H1 (cell line): Measurements from ENCODE around the gene AKT1. TPM values are rescaled to one million over a fixed set of nuclear protein-coding genes. Genes with fewer than 3 reads are reported as not detected.
A peak's percentile ranks its signal among the peaks of the same experiment; 100 is the strongest.

Experiments used
- CTCF ChIA-PET: fragments of 300-600 bp; sonication (Branson Sonifier 250); formaldehyde crosslinking; loops from one replicate; lab custom pipeline; 2021; ENCODE audit not compliant: partially characterized antibody; lab: Charles Lee
- POLR2A ChIA-PET: fragments of 300-600 bp; sonication (Branson Sonifier 250); formaldehyde crosslinking; loops from one replicate; lab custom pipeline; 2021; ENCODE audit warnings: inconsistent platforms; ENCODE audit not compliant: partially characterized antibody; lab: Charles Lee
- DNase-seq, 2 experiments: peaks; one replicate each; pipeline versions ENCODE4 v3.0.0 to v3.0.0-alpha.2; 2010 to 2022; ENCODE audit warnings: low spot score in 2 of 2, low read depth in 1 of 2, mixed read lengths in 1 of 2
- FAIRE-seq: peaks from 2 replicates; lab custom pipeline; 2011; peaks lifted over from hg19 to GRCh38; lab: Jason Lieb, UNC
- H2AFZ ChIP-seq: 2 replicates; pipeline ENCODE4 v1.8.1; 2012; ENCODE audit warnings: low read length, inconsistent platforms
- H2AK5ac ChIP-seq: 2 replicates; pipeline ENCODE4 v1.6.1; 2013; ENCODE audit warnings: low read depth, low read length
- H2BK120ac ChIP-seq: replicated peaks from 2 replicates; pipeline ENCODE3; 2013; ENCODE audit warnings: low read depth, low read length, inconsistent platforms
- H2BK12ac ChIP-seq: 2 replicates; pipeline ENCODE4 v1.6.1; 2013; ENCODE audit warnings: low read depth, low read length
- H2BK15ac ChIP-seq: 2 replicates; pipeline ENCODE4 v1.6.1; 2013; ENCODE audit warnings: low read length
- H2BK20ac ChIP-seq: 2 replicates; pipeline ENCODE4 v1.6.1; 2013; ENCODE audit warnings: low read length
- H2BK5ac ChIP-seq: 2 replicates; pipeline ENCODE4 v1.6.1; 2013; ENCODE audit warnings: low read depth, low read length
- H3K14ac ChIP-seq: 2 replicates; pipeline ENCODE4 v1.6.1; 2013; ENCODE audit warnings: inconsistent platforms; ENCODE audit not compliant: insufficient read length
- H3K18ac ChIP-seq: 2 replicates; pipeline ENCODE4 v1.6.1; 2013; ENCODE audit warnings: low read length; ENCODE audit errors: extremely low read depth
- H3K23ac ChIP-seq: 2 replicates; pipeline ENCODE4 v1.6.1; 2013; ENCODE audit warnings: inconsistent platforms; ENCODE audit not compliant: insufficient read length
- H3K23me2 ChIP-seq: 2 replicates; pipeline ENCODE4 v1.6.1; 2013; ENCODE audit warnings: low read depth, low read length
- H3K27ac ChIP-seq: 2 replicates; pipeline ENCODE4 v1.6.1; 2011; ENCODE audit warnings: low read depth, low read length, inconsistent platforms
- H3K27me3 ChIP-seq, 4 experiments: replicated peaks in 1 of 4; 1 replicate in 1 of 4; 2 replicates in 3 of 4; pipeline versions ENCODE4 v1.6.1 to v1.8.1; 2011 to 2013; ENCODE audit warnings: low read length in 3 of 4, mild to moderate bottlenecking in 3 of 4, inconsistent platforms in 2 of 4, mixed read lengths in 2 of 4, moderate library complexity in 1 of 4; ENCODE audit not compliant: control insufficient read depth in 3 of 4, insufficient read depth in 3 of 4; ENCODE audit errors: extremely low read depth in 1 of 4
- H3K36me3 ChIP-seq, 4 experiments: 2 replicates each; pipeline versions ENCODE4 v1.6.1 to v1.8.1; 2011 to 2013; ENCODE audit warnings: mild to moderate bottlenecking in 4 of 4, low read length in 3 of 4, moderate library complexity in 2 of 4, control low read depth in 1 of 4, inconsistent platforms in 1 of 4; ENCODE audit not compliant: insufficient read depth in 4 of 4, control insufficient read depth in 2 of 4
- H3K4ac ChIP-seq: replicated peaks from 2 replicates; pipeline ENCODE3; 2013; ENCODE audit warnings: low read length, low read depth, mixed read lengths, inconsistent platforms; ENCODE audit not compliant: insufficient read length
- H3K4me1 ChIP-seq, 4 experiments: replicated peaks in 1 of 4; 1 replicate in 1 of 4; 2 replicates in 3 of 4; pipeline versions ENCODE4 v1.6.1 to v1.8.1; 2011 to 2013; ENCODE audit warnings: low read length in 3 of 4, inconsistent platforms in 2 of 4, mixed read lengths in 1 of 4; ENCODE audit not compliant: insufficient read depth in 4 of 4, control insufficient read depth in 3 of 4
- H3K4me2 ChIP-seq, 2 experiments: 2 replicates each; pipeline versions ENCODE4 v1.6.1 to v1.8.1; 2011 to 2013; ENCODE audit warnings: low read depth in 2 of 2, low read length in 2 of 2, control low read depth in 1 of 2, inconsistent platforms in 1 of 2, mild to moderate bottlenecking in 1 of 2; ENCODE audit not compliant: insufficient read depth in 1 of 2
- H3K4me3 ChIP-seq, 4 experiments: fragments of 200-600, 300-600 bp in 1 of 4; sonication (generic), shearing (Covaris generic), sonication (Bioruptor Twin) in 1 of 4; 2 replicates each; pipeline versions ENCODE4 v1.5.1 to v1.8.1; 2011 to 2016; ENCODE audit warnings: low read length in 4 of 4, low read depth in 3 of 4, control low read depth in 2 of 4, inconsistent platforms in 2 of 4, mild to moderate bottlenecking in 2 of 4, mixed read lengths in 1 of 4, moderate library complexity in 1 of 4; ENCODE audit not compliant: insufficient read depth in 2 of 4; ENCODE audit errors: extremely low read depth in 1 of 4
- H3K56ac ChIP-seq: replicated peaks from 2 replicates; pipeline ENCODE3; 2013; ENCODE audit warnings: low read depth, mild to moderate bottlenecking, mixed read lengths, low read length, inconsistent platforms; ENCODE audit not compliant: insufficient read length
- H3K79me1 ChIP-seq: 2 replicates; pipeline ENCODE4 v1.6.1; 2013; ENCODE audit warnings: low read depth, low read length, control low read depth
- H3K79me2 ChIP-seq, 2 experiments: 2 replicates each; pipeline versions ENCODE4 v1.6.1 to v1.8.1; 2012 to 2013; ENCODE audit warnings: low read length in 2 of 2, mild to moderate bottlenecking in 2 of 2, inconsistent platforms in 1 of 2; ENCODE audit not compliant: insufficient read depth in 2 of 2, control insufficient read depth in 1 of 2
- H3K9ac ChIP-seq, 4 experiments: replicated peaks in 1 of 4; 1 replicate in 1 of 4; 2 replicates in 3 of 4; pipeline versions ENCODE4 v1.6.1 to v1.8.1; 2011 to 2013; ENCODE audit warnings: low read depth in 3 of 4, low read length in 3 of 4, control low read depth in 2 of 4, mild to moderate bottlenecking in 2 of 4, moderate library complexity in 2 of 4, inconsistent platforms in 1 of 4; ENCODE audit errors: extremely low read depth in 1 of 4
- H3K9me3 ChIP-seq, 2 experiments: 2 replicates each; pipeline versions ENCODE4 v1.6.1 to v1.8.1; 2012 to 2013; ENCODE audit warnings: mild to moderate bottlenecking in 2 of 2, moderate library complexity in 2 of 2, control low read depth in 1 of 2, inconsistent platforms in 1 of 2, low read depth in 1 of 2, low read length in 1 of 2, mixed read lengths in 1 of 2; ENCODE audit not compliant: insufficient read depth in 2 of 2
- H4K20me1 ChIP-seq, 2 experiments: replicated peaks in 1 of 2; 2 replicates each; pipeline versions ENCODE3 to v1.8.1; 2011 to 2013; ENCODE audit warnings: inconsistent platforms in 2 of 2, low read length in 2 of 2, mild to moderate bottlenecking in 1 of 2; ENCODE audit not compliant: insufficient read depth in 2 of 2, control insufficient read depth in 1 of 2
- H4K5ac ChIP-seq: 2 replicates; pipeline ENCODE4 v1.6.1; 2013; ENCODE audit warnings: low read length, low read depth, mixed read lengths, inconsistent platforms; ENCODE audit not compliant: insufficient read length
- H4K8ac ChIP-seq: 2 replicates; pipeline ENCODE4 v1.8.0; 2013; ENCODE audit warnings: mild to moderate bottlenecking, moderate library complexity, low read length, inconsistent platforms; ENCODE audit not compliant: insufficient read depth; ENCODE audit errors: extremely low read depth
- H4K91ac ChIP-seq: replicated peaks from 2 replicates; pipeline ENCODE3; 2013; ENCODE audit warnings: low read length, mixed read lengths, inconsistent platforms; ENCODE audit not compliant: insufficient read length
- BRCA1 ChIP-seq: IDR thresholded peaks from 2 replicates; pipeline ENCODE4 v1.6.1; 2012; ENCODE audit warnings: low read depth, low read length, improper control_type of control experiment
- FOSL1 ChIP-seq: IDR thresholded peaks from 2 replicates; pipeline ENCODE4 v1.6.1; 2011; ENCODE audit warnings: mild to moderate bottlenecking, low read depth, low read length, moderate library complexity; ENCODE audit not compliant: insufficient read depth
- GTF2F1 ChIP-seq: IDR thresholded peaks from 2 replicates; pipeline ENCODE4 v1.6.1; 2012; ENCODE audit warnings: low read depth, low read length, improper control_type of control experiment, borderline replicate concordance
- KDM1A ChIP-seq: fragments of 200-600, 300-600 bp; sonication (generic); IDR thresholded peaks from 2 replicates; pipeline ENCODE4 v1.7.1; 2016; ENCODE audit warnings: mild to moderate bottlenecking, low read length, borderline replicate concordance
- POLR2A ChIP-seq, 2 experiments: IDR thresholded peaks; 1 replicate in 1 of 2; 2 replicates in 1 of 2; pipeline ENCODE4 v1.6.1; 2011; ENCODE audit warnings: low read depth in 2 of 2, low read length in 2 of 2, mild to moderate bottlenecking in 2 of 2; ENCODE audit errors: control extremely low read depth in 1 of 2
- RAD21 ChIP-seq, 2 experiments: IDR thresholded peaks in 1 of 2; conservative IDR thresholded peaks in 1 of 2; 2 replicates each; pipeline ENCODE4 v1.6.1; 2011; ENCODE audit warnings: low read depth in 2 of 2, low read length in 2 of 2, improper control_type of control experiment in 1 of 2, inconsistent platforms in 1 of 2, mild to moderate bottlenecking in 1 of 2, moderate library complexity in 1 of 2
- RNF2 ChIP-seq: fragments of 200-900, 300-1000 bp; sonication (generic); IDR thresholded peaks from 2 replicates; pipeline ENCODE4 v1.7.1; 2016; ENCODE audit warnings: borderline replicate concordance, low read depth, mild to moderate bottlenecking, antibody characterized with exemption, low read length; ENCODE audit not compliant: poor library complexity, severe bottlenecking; ENCODE audit errors: missing control alignments
- SUZ12 ChIP-seq: fragments of 200-600 bp; sonication (generic); IDR thresholded peaks from 2 replicates; pipeline ENCODE4 v1.6.1; 2012; ENCODE audit warnings: mild to moderate bottlenecking, inconsistent platforms, low read length, moderate library complexity, mixed read lengths
- TEAD4 ChIP-seq: IDR thresholded peaks from 2 replicates; pipeline ENCODE4 v1.6.1; 2012; ENCODE audit warnings: low read depth, low read length, inconsistent platforms, mixed read lengths
- WGBS, 2 experiments: shearing (Covaris generic) in 1 of 2; methylation state at CpG; one replicate each; pipeline versions ENCODE4 v1.1.6 to v1.1.7; 2013 to 2015; ENCODE audit warnings: low lambda C conversion rate in 2 of 2, mixed read lengths in 2 of 2, inconsistent platforms in 1 of 2, low coverage in 1 of 2, missing lambda C conversion rate in 1 of 2; ENCODE audit not compliant: insufficient replicate concordance in 2 of 2, insufficient coverage in 1 of 2, insufficient read length in 1 of 2; ENCODE audit errors: extremely low coverage in 1 of 2, missing lambda C conversion rate in 1 of 2; 5-methylcytosine and 5-hydroxymethylcytosine counted together
- polyA plus RNA-seq, 7 experiments: library from polyadenylated mRNA; depleted of rRNA in 3 of 7; stranded (reverse) in 5 of 7; unstranded in 2 of 7; fragments of >200 nt in 5 of 7; fragments of 200-250 nt in 2 of 7; gene quantifications; 1 replicate in 5 of 7; 2 replicates in 1 of 7; 4 replicates in 1 of 7; pipeline versions ENCODE4 v1.2.1 to v1.2.3, GENCODE V29; 2011 to 2013; ENCODE audit warnings: missing spikeins in 2 of 7, mixed read lengths in 2 of 7
- total RNA-seq: library from RNA; stranded (reverse); fragmentation: NEBNext Ultra II Directional; extraction: Animal tissue kit (Norgen Biotek cat#: 25700); gene quantifications from 2 replicates; pipeline ENCODE4 v1.2.1, GENCODE V29; 2021
- TF ChIP-seq, protein P1 (sequence below): IDR thresholded peaks from 2 replicates; pipeline ENCODE4 v1.6.1; 2012; ENCODE audit warnings: inconsistent platforms
- TF ChIP-seq, protein P2 (sequence below): IDR thresholded peaks from 2 replicates; pipeline ENCODE4 v1.6.1; 2011; ENCODE audit warnings: low read depth, mild to moderate bottlenecking, low read length; ENCODE audit not compliant: insufficient read depth

Gene AKT1
- total and polyA plus RNA-seq, 2 of the 8 experiments (the other 6 are each of a cell fraction or from before 2014, with no cell fraction given) = 68.1 to 71.5 TPM

DNA sequence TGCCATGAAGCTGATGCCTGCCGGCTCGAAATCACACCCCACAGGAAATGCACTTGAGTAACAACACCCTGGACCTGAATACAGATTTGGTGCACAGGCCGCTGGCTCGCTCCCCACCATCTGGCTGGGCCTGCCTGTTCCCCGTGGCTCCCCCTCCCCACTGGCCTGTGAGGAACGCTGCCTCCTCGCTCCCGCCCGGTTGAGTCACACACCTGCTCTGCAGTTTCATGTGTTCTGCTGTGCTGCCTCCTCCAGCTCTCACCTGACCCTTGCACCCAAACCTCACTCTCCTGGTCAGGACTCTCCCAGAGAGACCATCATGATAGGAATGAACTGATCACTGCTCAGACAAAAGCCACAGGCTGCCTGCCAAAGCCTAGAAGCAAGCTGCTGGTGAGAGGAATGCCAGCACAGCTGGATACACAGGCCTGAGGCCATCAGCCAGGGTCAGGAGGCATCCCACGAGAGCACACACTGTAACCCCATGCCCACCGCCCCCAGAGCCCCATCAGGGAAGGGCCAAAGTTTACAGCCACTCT lies 46.4 kb downstream of the AKT1 start:
- no peak overlapping the region for H4K5ac ChIP-seq
- peaks cover 5% of the 10 kb centered on the region; the same call in 1 of the 2 replicates for H3K23me2 ChIP-seq
- H3K9ac ChIP-seq = no peak overlapping the region
- peaks cover 5 to 8% of the 10 kb centered on the region in 2 experiments for H4K20me1 ChIP-seq
- H2BK120ac ChIP-seq = no peak overlapping the region
- ChIA-PET POLR2A (interaction anchor here (0.8 kb wide), 1 partner anchor 17 kb away, joined by 3 read pairs; no protein-coding TSS in a partner anchor), CTCF (interaction anchor here (1.2 to 3.5 kb wide), 5 partner anchors 12 to 77 kb away, joined by 4 to 11 read pairs (median 6); no protein-coding TSS in a partner anchor)
- H4K8ac ChIP-seq = no peak overlapping the region
- no peak overlapping the region for H3K4ac ChIP-seq
- peaks cover 10 to 25% of the 10 kb centered on the region in 2 experiments for H3K9me3 ChIP-seq
- peaks cover 0 to 9% of the 10 kb centered on the region in 2 experiments; a peak in 2 of 4 replicates for H3K79me2 ChIP-seq
- no peak overlapping the region for H3K4me3 ChIP-seq
- peaks cover 0 to 8% (median 0%) of the 10 kb centered on the region in 4 experiments; a peak in 1 of 8 replicates for H3K36me3 ChIP-seq
- H3K27ac ChIP-seq = no peak overlapping the region
- FAIRE-seq (no peak), DNase-seq (no peak)
- 0 out of 2 replicates have a peak overlapping the region, but pooled peaks have one; percentile 29 for H2BK15ac ChIP-seq
- H2AFZ ChIP-seq = no peak overlapping the region
- no peak overlapping the region for H3K14ac ChIP-seq
- H3K23ac ChIP-seq = no peak overlapping the region
- H3K4me1 ChIP-seq = peaks cover 0 to 9% (median 5%) of the 10 kb centered on the region in 4 experiments; a peak in 6 of 7 replicates
- no peak overlapping the region for H2BK5ac ChIP-seq
- H4K91ac ChIP-seq = no peak overlapping the region
- WGBS, 2 experiments = 69% methylated on average over 9 of the region's 11 CpGs; no CpG with 5 or more reads in 1 of the 2 experiments
- no peak overlapping the region for H3K18ac ChIP-seq
- no peaks in the 10 kb centered on the region; a peak in 1 of 7 replicates for H3K27me3 ChIP-seq
- H2AK5ac ChIP-seq = no peak overlapping the region
- H3K56ac ChIP-seq = no peak overlapping the region
- 0 out of 4 replicates have a peak overlapping the region, but pooled peaks of 1 of the 2 experiments have one; percentile 5 for H3K4me2 ChIP-seq
- H3K79me1 ChIP-seq = peaks cover 7% of the 10 kb centered on the region; the same call in 1 of the 2 replicates
- H2BK12ac ChIP-seq = no peak overlapping the region
- H2BK20ac ChIP-seq = no peak overlapping the region
- TF ChIP-seq, protein P1, sequence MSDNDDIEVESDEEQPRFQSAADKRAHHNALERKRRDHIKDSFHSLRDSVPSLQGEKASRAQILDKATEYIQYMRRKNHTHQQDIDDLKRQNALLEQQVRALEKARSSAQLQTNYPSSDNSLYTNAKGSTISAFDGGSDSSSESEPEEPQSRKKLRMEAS = no peak
- TF ChIP-seq RAD21 (IDR thresholded peaks at IDR 0.05 in 1 of 2, conservative IDR thresholded peaks at IDR 0.05 in 1 of 2; ENCODE audit: low read depth in 2 of 2, low read length in 2 of 2) = no peak
- TF ChIP-seq FOSL1 = no peak
- TF ChIP-seq GTF2F1 = no peak
- TF ChIP-seq BRCA1 = no peak
- no peak for TF ChIP-seq RNF2
- no peak for TF ChIP-seq TEAD4
- no peak for TF ChIP-seq SUZ12
- no peak for TF ChIP-seq KDM1A
- no peak for TF ChIP-seq POLR2A (IDR thresholded peaks at IDR 0.05; ENCODE audit: control extremely low read depth in 1 of 2, low read depth in 2 of 2, low read length in 2 of 2)
- TF ChIP-seq, protein P2, sequence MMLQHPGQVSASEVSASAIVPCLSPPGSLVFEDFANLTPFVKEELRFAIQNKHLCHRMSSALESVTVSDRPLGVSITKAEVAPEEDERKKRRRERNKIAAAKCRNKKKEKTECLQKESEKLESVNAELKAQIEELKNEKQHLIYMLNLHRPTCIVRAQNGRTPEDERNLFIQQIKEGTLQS = no peak
